AG08396 (cell line): ENCODE results near the gene BSN.
A peak's percentile ranks its signal among the peaks of the same experiment; 100 is the strongest.

ENCODE experiments used
- DNase-seq: peaks from one replicate; pipeline ENCODE4 v3.0.0; 2012; ENCODE audit warnings: low spot score, mixed read lengths

Gene BSN

DNA sequence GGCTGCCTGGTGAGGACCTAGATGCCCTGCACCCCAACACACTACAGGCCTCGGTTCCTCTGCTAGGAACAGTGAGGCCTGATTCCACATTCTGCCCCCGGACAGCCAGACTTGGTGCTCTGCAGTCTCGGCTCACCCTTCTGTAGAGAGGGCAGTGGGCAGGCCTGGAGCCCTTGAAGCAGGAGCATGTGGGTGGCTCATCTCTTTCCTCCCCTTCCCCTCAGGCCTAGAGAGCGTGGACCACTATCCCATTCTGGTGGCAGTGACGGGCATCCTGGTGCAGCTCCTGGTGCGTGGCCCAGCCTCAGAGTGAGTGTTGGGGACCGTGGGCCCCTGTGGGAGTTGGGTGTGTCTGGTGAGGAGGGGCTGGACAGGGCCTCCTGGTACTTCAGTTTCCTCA lies 161.9 kb downstream of the BSN start:
- no peak for DNase-seq

GRCh38 chr3:49716691-49717210 lies 162.5 kb downstream of the BSN start:
- no peak for DNase-seq

- no peak for DNase-seq
Measured at GRCh38 chr3:49717211-49717958, 163.1 kb downstream of the BSN start.

GRCh38 chr3:49717959-49718857 lies 163.9 kb downstream of the BSN start:
- no peak for DNase-seq

GRCh38 chr3:49718858-49719213 lies 164.6 kb downstream of the BSN start:
- DNase-seq = no peak

- DNase-seq = peak; percentile 98
Measured at GRCh38 chr3:49719214-49719884, 165.1 kb downstream of the BSN start, which contains the start of gene AMIGO3. Gene AMIGO3 (minus strand): TSS chr3:49719684. CDS start chr3:49719465, 219 bp downstream.
